K562 (cell line): ENCODE measurements around the gene GLP1R. TPM values are rescaled to one million over a fixed set of nuclear protein-coding genes. Genes with fewer than 3 reads are reported as not detected.

Experiments used
- ADNP ChIP-seq: fragments of 200-800 bp; sonication (Bioruptor generic); IDR thresholded peaks from 2 replicates; pipeline ENCODE4 v1.6.1; 2016; ENCODE audit warnings: missing genetic modification characterization, missing compliant biosample characterization
- ARID3A ChIP-seq: IDR thresholded peaks from 2 replicates; pipeline ENCODE4 v1.6.1; 2012; ENCODE audit warnings: low read depth, low read length, improper control_type of control experiment, borderline replicate concordance
- BDP1 ChIP-seq: IDR thresholded peaks from 3 replicates; pipeline ENCODE4 v1.6.1; 2011; ENCODE audit not compliant: insufficient read length, insufficient read depth
- CREM ChIP-seq: IDR thresholded peaks from 2 replicates; pipeline ENCODE4 v1.6.1; 2014; ENCODE audit warnings: antibody characterized with exemption, low read depth
- CTBP1 ChIP-seq: fragments of 450-650 bp; IDR thresholded peaks from 2 replicates; pipeline ENCODE4 v1.6.1; 2016; ENCODE audit warnings: borderline replicate concordance
- DACH1 ChIP-seq: fragments of 450-650 bp; IDR thresholded peaks from 2 replicates; pipeline ENCODE4 v1.6.1; 2018; ENCODE audit not compliant: partially characterized antibody
- E2F5 ChIP-seq: sonication (generic); formaldehyde crosslinking; IDR thresholded peaks from 2 replicates; pipeline ENCODE4 v1.8.0; 2022; ENCODE audit warnings: mild to moderate bottlenecking, missing genetic modification reagents
- ETV5 ChIP-seq: sonication (generic); formaldehyde crosslinking; IDR thresholded peaks from 2 replicates; pipeline ENCODE4 v1.4.0; 2020; ENCODE audit warnings: low read depth, mild to moderate bottlenecking, missing genetic modification reagents
- GATAD2A ChIP-seq: fragments of 450-650 bp; IDR thresholded peaks from 2 replicates; pipeline ENCODE4 v1.6.1; 2017
- GATAD2B ChIP-seq: fragments of 450-650 bp; IDR thresholded peaks from 2 replicates; pipeline ENCODE4 v1.6.1; 2017; ENCODE audit warnings: mild to moderate bottlenecking, borderline replicate concordance
- HMG20A ChIP-seq: fragments of 450-650 bp; formaldehyde crosslinking; conservative IDR thresholded peaks from 2 replicates; pipeline ENCODE4 v1.4.0; 2020; ENCODE audit warnings: mild to moderate bottlenecking, mixed read lengths
- NBN ChIP-seq: fragments of 450-650 bp; IDR thresholded peaks from 2 replicates; pipeline ENCODE4 v1.6.1; 2016; ENCODE audit warnings: low read depth, mild to moderate bottlenecking
- PRMT5 ChIP-seq: sonication (generic); formaldehyde crosslinking; IDR thresholded peaks from 2 replicates; pipeline ENCODE4 v1.5.0; 2020; ENCODE audit warnings: missing genetic modification reagents
- RBM14 ChIP-seq: fragments of 200-400 bp; formaldehyde crosslinking; IDR thresholded peaks from 2 replicates; pipeline ENCODE4 v1.6.1; 2018; ENCODE audit warnings: low read depth, mild to moderate bottlenecking, low read length, moderate library complexity, borderline replicate concordance; ENCODE audit not compliant: insufficient read depth
- SMARCA4 ChIP-seq: fragments of 450-650 bp; IDR thresholded peaks from 2 replicates; pipeline ENCODE4 v1.6.1; 2016
- SRSF7 ChIP-seq: fragments of 200-400 bp; formaldehyde crosslinking; optimal IDR thresholded peaks from 2 replicates; pipeline ENCODE3; 2017; ENCODE audit warnings: mild to moderate bottlenecking, low read depth, low read length
- TEAD4 ChIP-seq, 2 experiments: sonication (generic) in 1 of 2; formaldehyde crosslinking in 1 of 2; IDR thresholded peaks; 2 replicates each; pipeline versions ENCODE4 v1.6.1 to v1.8.0; 2012 to 2022; ENCODE audit warnings: borderline replicate concordance in 1 of 2, inconsistent platforms in 1 of 2, low read length in 1 of 2, mild to moderate bottlenecking in 1 of 2, missing genetic modification reagents in 1 of 2
- TSHZ1 ChIP-seq: fragments of 250-450 bp; sonication (Bioruptor Pico); IDR thresholded peaks from 2 replicates; pipeline ENCODE4 v1.4.0; 2020; ENCODE audit warnings: mild to moderate bottlenecking, moderate library complexity
- ZBTB5 ChIP-seq: fragments of 450-650 bp; IDR thresholded peaks from 2 replicates; pipeline ENCODE4 v1.6.1; 2017; ENCODE audit warnings: antibody characterized with exemption
- polyA plus RNA-seq, 8 experiments: library from polyadenylated mRNA; depleted of rRNA in 4 of 8; stranded (reverse) in 5 of 8; unstranded in 3 of 8; fragments of >200 nt; fragmentation: Nextera tagmentation in 2 of 8; fragmentation: Illumina TruSeq in 1 of 8; extraction: Ambion mirVana in 2 of 8; extraction: Trizol in 1 of 8; gene quantifications; 2 replicates each; pipeline versions ENCODE4 v1.2.1 to v1.2.3, GENCODE V29; 2011 to 2014; ENCODE audit warnings: inconsistent platforms in 1 of 8, missing spikeins in 1 of 8
- total RNA-seq, 7 experiments: library from RNA; depleted of rRNA in 6 of 7; stranded (reverse); fragments of >200 nt in 6 of 7; fragmentation: Illumina TruSeq in 2 of 7; extraction: Trizol in 2 of 7; gene quantifications; 2 replicates each; pipeline versions ENCODE4 v1.2.1 to v1.2.3, GENCODE V29; 2011 to 2021; ENCODE audit warnings: low replicate concordance in 1 of 7

Gene GLP1R
- total and polyA plus RNA-seq, 9 of the 15 experiments (the other 6 are each of a cell fraction or from before 2014, with no cell fraction given): not detected

DNA sequence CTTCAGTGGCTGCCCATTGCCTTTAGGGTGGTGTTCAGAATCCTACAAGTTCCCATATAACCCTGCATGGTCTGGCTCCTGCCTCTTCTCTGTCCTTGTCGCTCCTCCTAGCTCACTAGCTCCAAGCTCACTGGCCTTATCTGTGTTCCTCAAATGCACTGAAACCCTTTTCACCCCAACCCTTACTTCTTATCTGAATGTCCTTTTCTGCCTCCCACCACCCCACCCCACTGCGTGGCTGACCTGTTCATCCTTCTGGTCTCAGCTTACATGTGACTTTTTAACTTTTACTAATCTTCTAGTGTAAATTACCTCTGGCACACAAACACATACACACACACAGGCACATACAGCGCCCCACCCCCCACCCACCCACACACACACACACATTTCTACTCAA, 41.0 kb upstream of the GLP1R start (continued):
- TF ChIP-seq SRSF7 (no peak), NBN (0 out of 2 replicates have a peak, but pooled peaks have one; percentile 47), TSHZ1 (CRISPR knock-in tag) (no peak), CREM (peak; percentile 71), DACH1 (peak; percentile 30), GATAD2A (peak; percentile 85), E2F5 (no peak), GATAD2B (0 out of 2 replicates have a peak, but pooled peaks have one; percentile 42), BDP1 (no peak), TEAD4 (IDR thresholded peaks at IDR 0.05; ENCODE audit: low read length) (peak; percentile 88), TEAD4 (CRISPR knock-in tag; IDR thresholded peaks at IDR 0.05; ENCODE audit: borderline replicate concordance) (no peak), PRMT5 (CRISPR knock-in tag) (no peak), ADNP (tag) (no peak), SMARCA4 (peak; percentile 96), CTBP1 (peak; percentile 68; the same call in 1 of the 2 replicates), ARID3A (0 out of 2 replicates have a peak, but pooled peaks have one; percentile 15), ETV5 (peak; percentile 46; the same call in 1 of the 2 replicates), HMG20A (CRISPR knock-in tag) (no peak), ZBTB5 (no peak), RBM14 (no peak)
